Measurements from ENCODE around the gene SUCO.
"Not testable (repeated sequence)": the region's sequence is repeated elsewhere in the genome, so short reads cannot be mapped to it uniquely, and the experiment has no call there.

Gene SUCO

GRCh38 chr1:172616195-172616594 is 83.2 kb downstream of the SUCO start:
- DNase-seq, result no peak

GRCh38 chr1:172616636-172617035 is 83.7 kb downstream of the SUCO start:
- DNase-seq, result no peak

- not testable (repeated sequence) for DNase-seq
Observed at GRCh38 chr1:172620603-172621002, 87.7 kb downstream of the SUCO start.

GRCh38 chr1:172622541-172622940 is 89.6 kb downstream of the SUCO start:
- no peak for DNase-seq

- DNase-seq, result no peak
Observed at GRCh38 chr1:172623748-172624147, 90.8 kb downstream of the SUCO start.

- no peak for DNase-seq
Observed at GRCh38 chr1:172626845-172627244, 93.9 kb downstream of the SUCO start.

GRCh38 chr1:172627702-172628101 is 94.8 kb downstream of the SUCO start:
- no peak for DNase-seq

- DNase-seq, result no peak
Observed at GRCh38 chr1:172628401-172628800, 95.5 kb downstream of the SUCO start.

GRCh38 chr1:172629170-172629569 is 96.2 kb downstream of the SUCO start:
- no peak for DNase-seq

- DNase-seq, result no peak
Observed at GRCh38 chr1:172629638-172630037, 96.7 kb downstream of the SUCO start.

- no peak for DNase-seq
Observed at GRCh38 chr1:172630056-172630818, 97.3 kb downstream of the SUCO start.

GRCh38 chr1:172630868-172631267 is 97.9 kb downstream of the SUCO start:
- no peak for DNase-seq

GRCh38 chr1:172637522-172637921 is 104.6 kb downstream of the SUCO start:
- DNase-seq, result peak; percentile 50

GRCh38 chr1:172638249-172638648 is 105.3 kb downstream of the SUCO start:
- no peak for DNase-seq

GRCh38 chr1:172638885-172639831 is 106.2 kb downstream of the SUCO start:
- DNase-seq, result peak; percentile 41

- no peak for DNase-seq
Observed at GRCh38 chr1:172640111-172640510, 107.2 kb downstream of the SUCO start.

GRCh38 chr1:172641492-172641891 is 108.5 kb downstream of the SUCO start:
- DNase-seq, result no peak

GRCh38 chr1:172642970-172643369 is 110.0 kb downstream of the SUCO start:
- no peak for DNase-seq

- no peak for DNase-seq
Observed at GRCh38 chr1:172646653-172647052, 113.7 kb downstream of the SUCO start.

- DNase-seq, result no peak
Observed at GRCh38 chr1:172647110-172647564, 114.2 kb downstream of the SUCO start.

GRCh38 chr1:172647987-172648386 is 115.0 kb downstream of the SUCO start:
- no peak for DNase-seq

GRCh38 chr1:172650474-172651193 is 117.7 kb downstream of the SUCO start:
- DNase-seq, result no peak
